GM21381 (cell line): ENCODE measurements around the gene WRAP73.

Experiments
- ATAC-seq: cut with Tn5 transposase; IDR thresholded peaks from one replicate; pipeline ENCODE4 v1.9.1; 2021; ENCODE audit warnings: mild to moderate bottlenecking, moderate library complexity; ENCODE audit not compliant: unreplicated experiment

The WRAP73 gene

GRCh38 chr1:3681898-3682806, 32.2 kb upstream of the WRAP73 start:
- ATAC-seq: no peak

GRCh38 chr1:3681231-3681897, 31.5 kb upstream of the WRAP73 start:
- ATAC-seq: no peak

- no peak for ATAC-seq
These were observed 30.8 kb upstream of the WRAP73 start for GRCh38 chr1:3680488-3681230.

- ATAC-seq: no peak
These were observed 30.0 kb upstream of the WRAP73 start for GRCh38 chr1:3679799-3680453.

- ATAC-seq: no peak
These were observed 29.2 kb upstream of the WRAP73 start for GRCh38 chr1:3679098-3679555.

GRCh38 chr1:3678361-3679097, 28.6 kb upstream of the WRAP73 start:
- ATAC-seq: no peak

GRCh38 chr1:3677484-3677883, 27.6 kb upstream of the WRAP73 start:
- ATAC-seq: peak; percentile 1

GRCh38 chr1:3676581-3677470, 26.9 kb upstream of the WRAP73 start:
- peak; percentile 70 for ATAC-seq

- no peak for ATAC-seq
These were observed 25.5 kb upstream of the WRAP73 start for GRCh38 chr1:3675436-3675835.

GRCh38 chr1:3674100-3675094, 24.5 kb upstream of the WRAP73 start:
- no peak for ATAC-seq

GRCh38 chr1:3673381-3674099, 23.6 kb upstream of the WRAP73 start:
- no peak for ATAC-seq

- ATAC-seq: no peak
These were observed 23.1 kb upstream of the WRAP73 start for GRCh38 chr1:3672971-3673361.

GRCh38 chr1:3672231-3672970, 22.5 kb upstream of the WRAP73 start:
- no peak for ATAC-seq

- ATAC-seq: no peak
These were observed 21.7 kb upstream of the WRAP73 start for GRCh38 chr1:3671371-3672180.

GRCh38 chr1:3670823-3671265, 20.9 kb upstream of the WRAP73 start:
- ATAC-seq: no peak

GRCh38 chr1:3669971-3670431, 20.1 kb upstream of the WRAP73 start:
- ATAC-seq: no peak
